Kidney (tissue), 14 donors: ENCODE measurements around the gene ACP3. TPM values are rescaled to one million over a fixed set of nuclear protein-coding genes. Genes with fewer than 3 reads are reported as not detected.

ENCODE experiments used
- DNase-seq, 5 donors: peaks; one replicate each; pipeline ENCODE4 v3.0.0-alpha.2; 2013 to 2020
- FAIRE-seq: peaks from 2 replicates; lab custom pipeline; 2012; peaks lifted over from hg19 to GRCh38; lab: Jason Lieb, UNC
- H3K27ac ChIP-seq, 2 donors: one replicate each; pipeline ENCODE4 v1.7.0; 2013; ENCODE audit warnings: low read depth in 2 of 2, low read length in 2 of 2, inconsistent platforms in 1 of 2
- H3K27me3 ChIP-seq: one replicate; pipeline ENCODE4 v1.7.1; 2013; ENCODE audit warnings: low read length, inconsistent platforms; ENCODE audit not compliant: control insufficient read depth, insufficient read depth
- H3K36me3 ChIP-seq, 3 donors: one replicate each; pipeline versions ENCODE4 v1.7.0 to v1.7.1; 2013; ENCODE audit warnings: low read length in 3 of 3, control low read depth in 1 of 3, inconsistent platforms in 1 of 3; ENCODE audit not compliant: insufficient read depth in 3 of 3, control insufficient read depth in 2 of 3
- H3K4me1 ChIP-seq, 3 donors: one replicate each; pipeline versions ENCODE4 v1.7.0 to v1.7.1; 2013; ENCODE audit warnings: low read length in 3 of 3, inconsistent platforms in 1 of 3, low read depth in 1 of 3; ENCODE audit not compliant: control insufficient read depth in 2 of 3, insufficient read depth in 2 of 3
- H3K4me3 ChIP-seq, 3 donors: one replicate each; pipeline versions ENCODE4 v1.7.0 to v1.8.1; 2013; ENCODE audit warnings: low read length in 3 of 3, control low read depth in 1 of 3, inconsistent platforms in 1 of 3
- H3K9ac ChIP-seq, 3 donors: one replicate each; pipeline versions ENCODE4 v1.7.0 to v1.7.1; 2013; ENCODE audit warnings: low read length in 3 of 3, control low read depth in 1 of 3, inconsistent platforms in 1 of 3
- H3K9me3 ChIP-seq, 3 donors: one replicate each; pipeline versions ENCODE4 v1.7.0 to v1.7.1; 2013; ENCODE audit warnings: low read length in 3 of 3, control low read depth in 1 of 3, inconsistent platforms in 1 of 3; ENCODE audit not compliant: control insufficient read depth in 2 of 3, insufficient read depth in 1 of 3
- CTCF ChIP-seq: IDR thresholded peaks from 3 replicates; pipeline ENCODE4 v1.5.1; 2012; ENCODE audit warnings: mild to moderate bottlenecking, moderate library complexity, borderline replicate concordance; ENCODE audit not compliant: insufficient read depth; ENCODE audit errors: extremely low read depth
- intact Hi-C: fragments of 100-400 bp; cut with DNase I; formaldehyde crosslinking; loops from one replicate; pipeline ENCODE4 v1.11.1; 2022
- polyA plus RNA-seq: library from polyadenylated mRNA; stranded (reverse); fragments of 350-450 nt; fragmentation: Illumina TruSeq; extraction: RNeasy Lipid Tissue Mini Kit (QIAGEN cat#74804); gene quantifications from one replicate; pipeline ENCODE4 v1.2.3, GENCODE V29; 2014; ENCODE audit warnings: low read depth, low replicate concordance; ENCODE audit not compliant: insufficient read depth
- total RNA-seq: library from RNA; stranded (reverse); fragmentation: NEBNext Ultra II Directional; extraction: Animal tissue kit (Norgen Biotek cat#: 25700); gene quantifications from one replicate; pipeline ENCODE4 v1.2.1, GENCODE V29; 2021
- donor health status: control.
- donor health status: control.
- donor health status: control.
- donor health status: control.
- donor health status: control.
- donor health status: DM: yes; HTN: yes; CAD: no.
- donor health status: Normal renal cell carcinoma (clear cell type).

The ACP3 gene
- total and polyA plus RNA-seq, 2 donors from 2014 or later = 31.8 to 67.8 TPM

- no peak for FAIRE-seq
- H3K4me3 ChIP-seq = no peak overlapping the region
- H3K9ac ChIP-seq = no peak overlapping the region
- H3K9me3 ChIP-seq = no peaks in the 10 kb centered on the region
- no peak for DNase-seq
- H3K27me3 ChIP-seq = no peaks in the 10 kb centered on the region
- H3K4me1 ChIP-seq = peaks cover 0 to 6% (median 0%) of the 10 kb centered on the region in 3 donors
- H3K36me3 ChIP-seq = no peaks in the 10 kb centered on the region
- no peak overlapping the region for H3K27ac ChIP-seq
- no peak for TF ChIP-seq CTCF
- intact Hi-C loops = no loop called here
Measured at GRCh38 chr3:132350814-132351213, 33.6 kb downstream of the ACP3 start.

- no peaks in the 10 kb centered on the region for H3K36me3 ChIP-seq
- H3K4me3 ChIP-seq = no peak overlapping the region
- H3K27me3 ChIP-seq = no peaks in the 10 kb centered on the region
- intact Hi-C loops = no loop called here
- H3K4me1 ChIP-seq = peaks cover 0 to 6% (median 0%) of the 10 kb centered on the region in 3 donors
- TF ChIP-seq CTCF = no peak
- no peak overlapping the region for H3K27ac ChIP-seq
- no peaks in the 10 kb centered on the region for H3K9me3 ChIP-seq
- DNase-seq (no peak), FAIRE-seq (no peak)
- H3K9ac ChIP-seq = no peak overlapping the region
Measured at GRCh38 chr3:132351222-132351806, 34.1 kb downstream of the ACP3 start.

GRCh38 chr3:132352556-132353143, 35.4 kb downstream of the ACP3 start:
- TF ChIP-seq CTCF = peak; percentile 84
- DNase-seq = peak in 4 of 5 donors; percentile 47 to 76 (median 54)
- no peak overlapping the region for H3K4me3 ChIP-seq
- H3K27ac ChIP-seq = no peak overlapping the region
- no peaks in the 10 kb centered on the region for H3K27me3 ChIP-seq
- FAIRE-seq = peak; percentile 38
- peaks cover 0 to 6% (median 0%) of the 10 kb centered on the region in 3 donors for H3K4me1 ChIP-seq
- H3K36me3 ChIP-seq = no peaks in the 10 kb centered on the region
- H3K9me3 ChIP-seq = no peaks in the 10 kb centered on the region
- intact Hi-C loops = no loop called here
- no peak overlapping the region for H3K9ac ChIP-seq
